Left ventricle myocardium inferior (tissue), 1 donor: ENCODE measurements around the gene SPG7. TPM values are rescaled to one million over a fixed set of nuclear protein-coding genes. Genes with fewer than 3 reads are reported as not detected.

Experiments used
- DNase-seq: peaks from one replicate; pipeline ENCODE4 v3.0.0-alpha.2; 2020
- H3K27ac ChIP-seq: fragments of 200-600 bp; replicated peaks from 2 replicates; pipeline ENCODE4 v1.8.0; 2021
- H3K27me3 ChIP-seq: fragments of 200-600 bp; 2 replicates; pipeline ENCODE4 v1.8.0; 2021; ENCODE audit warnings: low read depth
- H3K36me3 ChIP-seq: fragments of 200-600 bp; 2 replicates; pipeline ENCODE4 v1.8.0; 2021
- H3K4me1 ChIP-seq: fragments of 200-600 bp; 2 replicates; pipeline ENCODE4 v1.8.0; 2021
- H3K4me3 ChIP-seq: fragments of 200-600 bp; 2 replicates; pipeline ENCODE4 v1.8.0; 2021; ENCODE audit warnings: mild to moderate bottlenecking, moderate library complexity
- H3K9me3 ChIP-seq: fragments of 200-600 bp; replicated peaks from 2 replicates; pipeline ENCODE4 v1.8.0; 2021
- intact Hi-C: fragments of 100-400 bp; cut with micrococcal nuclease; formaldehyde crosslinking; loops from one replicate; pipeline ENCODE4 v1.11.0; 2022
- total RNA-seq: library from RNA; stranded (reverse); fragmentation: NEBNext Ultra II Directional; extraction: Animal tissue kit (Norgen Biotek cat#: 25700); gene quantifications from one replicate; pipeline ENCODE4 v1.2.1, GENCODE V29; 2021
- TF ChIP-seq, protein P1 (sequence below): fragments of 200-600 bp; IDR thresholded peaks from 2 replicates; pipeline ENCODE4 v1.8.0; 2021; ENCODE audit warnings: antibody characterized with exemption, mild to moderate bottlenecking, borderline replicate concordance
- donor health status: DM: no; HTN: yes; CAD: no; lungs with severe emphysema.

SPG7 gene
- total RNA-seq, 1 donor from 2014 or later: 104 TPM

DNA sequence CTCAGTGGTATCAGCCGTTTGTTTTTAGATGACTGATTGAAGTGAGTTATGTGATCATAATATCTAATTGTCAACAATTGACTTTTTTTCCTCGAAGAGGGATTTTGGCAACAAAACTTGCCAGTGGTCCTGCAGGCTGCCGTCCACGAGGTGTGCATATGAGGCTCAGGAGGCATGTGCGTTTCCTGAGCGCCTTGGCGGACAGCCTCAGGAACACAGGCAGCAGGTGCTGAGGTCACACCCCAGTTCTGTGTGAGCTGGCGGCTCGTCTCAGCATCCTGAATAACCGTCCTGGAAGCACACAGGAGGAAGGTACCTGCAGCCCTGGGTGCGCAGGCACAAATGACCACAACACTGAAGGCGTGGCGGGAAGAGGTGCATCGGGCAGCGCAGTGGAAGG lies 11.7 kb downstream of the SPG7 start:
- TF ChIP-seq, protein P1, sequence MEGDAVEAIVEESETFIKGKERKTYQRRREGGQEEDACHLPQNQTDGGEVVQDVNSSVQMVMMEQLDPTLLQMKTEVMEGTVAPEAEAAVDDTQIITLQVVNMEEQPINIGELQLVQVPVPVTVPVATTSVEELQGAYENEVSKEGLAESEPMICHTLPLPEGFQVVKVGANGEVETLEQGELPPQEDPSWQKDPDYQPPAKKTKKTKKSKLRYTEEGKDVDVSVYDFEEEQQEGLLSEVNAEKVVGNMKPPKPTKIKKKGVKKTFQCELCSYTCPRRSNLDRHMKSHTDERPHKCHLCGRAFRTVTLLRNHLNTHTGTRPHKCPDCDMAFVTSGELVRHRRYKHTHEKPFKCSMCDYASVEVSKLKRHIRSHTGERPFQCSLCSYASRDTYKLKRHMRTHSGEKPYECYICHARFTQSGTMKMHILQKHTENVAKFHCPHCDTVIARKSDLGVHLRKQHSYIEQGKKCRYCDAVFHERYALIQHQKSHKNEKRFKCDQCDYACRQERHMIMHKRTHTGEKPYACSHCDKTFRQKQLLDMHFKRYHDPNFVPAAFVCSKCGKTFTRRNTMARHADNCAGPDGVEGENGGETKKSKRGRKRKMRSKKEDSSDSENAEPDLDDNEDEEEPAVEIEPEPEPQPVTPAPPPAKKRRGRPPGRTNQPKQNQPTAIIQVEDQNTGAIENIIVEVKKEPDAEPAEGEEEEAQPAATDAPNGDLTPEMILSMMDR: no peak
- H3K27me3 ChIP-seq: no peaks in the 10 kb centered on the region
- H3K4me1 ChIP-seq: peaks cover 18% of the 10 kb centered on the region
- peaks cover 97% of the 10 kb centered on the region for H3K36me3 ChIP-seq
- intact Hi-C loops: no loop called here
- no peaks in the 10 kb centered on the region for H3K9me3 ChIP-seq
- H3K27ac ChIP-seq: no peak overlapping the region
- no peak overlapping the region for H3K4me3 ChIP-seq
- DNase-seq: no peak

DNA sequence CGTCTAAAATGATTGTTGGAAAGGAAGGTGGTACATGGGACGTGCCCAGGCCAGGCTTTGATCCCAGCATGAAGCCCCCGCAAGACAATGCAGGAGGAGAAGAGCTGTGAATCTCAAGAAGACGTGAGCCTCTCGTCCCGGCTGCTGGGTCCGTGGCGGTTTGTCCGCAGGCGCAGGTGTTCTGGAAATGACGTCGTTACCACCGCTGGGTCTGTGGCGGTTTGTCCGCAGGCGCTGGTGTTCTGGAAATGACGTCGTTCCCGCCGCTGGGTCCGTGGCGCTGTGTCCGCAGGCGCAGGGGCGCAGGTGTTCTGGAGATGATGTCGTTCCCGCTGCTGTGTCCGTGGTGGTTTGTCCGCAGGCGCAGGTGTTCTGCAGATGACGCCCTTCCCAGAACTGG lies 14.1 kb downstream of the SPG7 start:
- no peak overlapping the region for H3K27ac ChIP-seq
- no peak overlapping the region for H3K4me3 ChIP-seq
- TF ChIP-seq, protein P1: no peak
- intact Hi-C loops: no loop called here
- H3K27me3 ChIP-seq: no peaks in the 10 kb centered on the region
- no peaks in the 10 kb centered on the region for H3K9me3 ChIP-seq
- DNase-seq: no peak
- H3K4me1 ChIP-seq: peaks cover 31% of the 10 kb centered on the region
- peaks cover 98% of the 10 kb centered on the region for H3K36me3 ChIP-seq

DNA sequence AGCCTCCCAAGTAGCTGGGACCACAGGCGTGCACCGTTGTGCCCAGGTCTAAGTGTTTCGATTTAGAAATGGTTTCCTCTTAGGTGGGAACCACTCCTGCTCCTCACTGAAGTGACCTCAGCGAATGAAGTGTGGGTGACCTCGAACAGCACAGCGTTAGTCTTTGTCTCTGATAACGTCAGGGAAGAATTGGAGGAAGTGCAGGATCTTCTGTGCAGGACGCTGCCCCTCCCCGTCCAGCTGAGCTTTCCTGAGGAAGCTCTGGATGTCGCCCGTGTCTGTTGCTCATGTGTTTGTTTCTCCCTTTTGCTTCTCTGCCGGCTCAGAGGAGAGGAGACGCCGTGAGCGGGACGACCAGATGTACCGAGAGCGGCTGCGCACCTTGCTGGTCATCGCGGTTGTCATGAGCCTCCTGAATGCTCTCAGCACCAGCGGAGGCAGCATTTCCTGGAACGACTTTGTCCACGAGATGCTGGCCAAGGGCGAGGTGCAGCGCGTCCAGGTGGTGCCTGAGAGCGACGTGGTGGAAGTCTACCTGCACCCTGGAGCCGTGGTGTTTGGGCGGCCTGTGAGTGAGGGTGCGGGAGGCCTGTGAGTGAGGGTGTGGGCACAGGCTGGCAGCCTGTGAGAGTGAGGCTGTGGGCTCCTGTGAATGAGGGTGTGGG lies 15.6 kb downstream of the SPG7 start:
- Histone ChIP-seq H3K27ac (peak overlapping the region; percentile 85), H3K4me1 (peaks cover 31% of the 10 kb centered on the region), H3K4me3 (peak overlapping the region; percentile 47), H3K27me3 (no peaks in the 10 kb centered on the region), H3K36me3 (peaks cover 93% of the 10 kb centered on the region), H3K9me3 (no peaks in the 10 kb centered on the region)
- intact Hi-C loops: no loop called here
- no peak for DNase-seq
- TF ChIP-seq, protein P1: no peak

DNA sequence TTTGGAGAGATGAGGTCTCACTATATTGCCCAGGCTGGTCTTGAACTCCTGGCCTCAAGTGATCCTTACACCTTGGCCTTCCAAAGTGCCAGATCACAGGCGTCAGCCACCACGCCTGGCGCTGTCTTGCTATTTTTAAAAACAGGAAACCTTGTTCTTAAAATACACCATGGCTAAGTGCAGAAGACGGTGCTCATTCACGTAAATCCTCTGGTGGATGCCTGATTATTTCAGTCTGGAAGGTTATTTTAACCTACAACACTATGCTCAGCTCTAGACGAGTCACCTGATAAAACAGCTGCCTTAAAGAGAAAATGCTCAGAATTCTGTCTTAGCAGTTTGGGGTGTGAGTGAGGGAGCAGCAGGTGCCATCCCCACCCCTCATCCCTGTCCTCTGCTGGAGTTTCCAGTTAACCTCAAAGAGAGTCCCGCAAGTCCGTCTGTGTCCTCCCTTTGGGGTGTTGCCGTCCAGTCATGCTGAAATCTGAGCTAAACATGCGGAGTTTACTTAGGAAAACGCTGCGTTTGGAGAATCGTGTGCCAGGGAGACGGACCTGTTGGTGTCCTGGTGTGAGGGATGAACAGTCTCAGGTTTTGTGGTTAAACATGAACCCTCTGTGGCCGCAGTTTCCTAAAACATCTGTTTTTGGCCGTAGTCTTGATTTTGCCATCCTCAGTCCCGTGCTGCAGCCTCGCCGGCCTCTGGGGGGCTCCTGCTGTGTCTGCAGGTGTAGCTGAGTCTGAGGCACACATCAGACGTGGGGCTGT lies 17.1 kb downstream of the SPG7 start:
- H3K4me3 ChIP-seq: peak overlapping the region; percentile 5
- peak overlapping the region; percentile 85 for H3K27ac ChIP-seq
- TF ChIP-seq, protein P1: no peak
- H3K36me3 ChIP-seq: peaks cover 93% of the 10 kb centered on the region
- peak; percentile 54 for DNase-seq
- H3K4me1 ChIP-seq: peaks cover 31% of the 10 kb centered on the region
- intact Hi-C loops: no loop called here
- no peaks in the 10 kb centered on the region for H3K9me3 ChIP-seq
- H3K27me3 ChIP-seq: no peaks in the 10 kb centered on the region

DNA sequence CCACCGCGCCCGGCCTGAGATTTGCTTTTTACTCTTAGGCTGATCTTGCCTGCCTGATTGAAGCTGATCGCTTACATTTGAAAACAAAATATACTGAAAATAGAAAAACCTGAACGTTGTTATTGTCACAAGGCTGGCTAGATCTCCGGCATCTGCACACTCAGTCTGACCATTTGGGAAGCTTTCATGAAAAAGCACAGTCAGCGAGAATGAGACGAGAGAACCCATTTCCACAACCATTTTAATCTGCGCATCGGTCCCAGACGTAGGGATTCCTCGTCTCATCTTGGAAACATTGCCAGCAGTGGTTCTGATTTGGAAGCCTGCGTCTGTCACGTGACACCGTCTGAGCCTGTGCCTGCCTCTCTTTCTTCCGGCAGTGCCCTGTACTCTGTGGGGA lies 20.9 kb downstream of the SPG7 start:
- H3K36me3 ChIP-seq: peaks cover 93% of the 10 kb centered on the region
- TF ChIP-seq, protein P1: no peak

More for the DNA sequence above, 20.9 kb downstream of the SPG7 start:
- intact Hi-C loops: no loop called here
- peaks cover 26% of the 10 kb centered on the region for H3K4me1 ChIP-seq
- no peaks in the 10 kb centered on the region for H3K9me3 ChIP-seq
- no peak overlapping the region for H3K27ac ChIP-seq
- DNase-seq: no peak
- no peak overlapping the region for H3K4me3 ChIP-seq
- H3K27me3 ChIP-seq: no peaks in the 10 kb centered on the region
